Nephron (organoid): Measurements from ENCODE around the gene CEP78.

Experiments used
- H3K27ac Mint-ChIP-seq, 3 experiments: 2 replicates each; pipeline ENCODE4 v1.8.0; 2020; ENCODE audit warnings: mixed read lengths in 3 of 3, mild to moderate bottlenecking in 2 of 3, moderate library complexity in 1 of 3
- H3K27me3 Mint-ChIP-seq: 2 replicates; pipeline ENCODE4 v1.8.0; 2021; ENCODE audit warnings: low read depth, mild to moderate bottlenecking, moderate library complexity, mixed read lengths
- H3K36me3 Mint-ChIP-seq: 2 replicates; pipeline ENCODE4 v1.8.0; 2020; ENCODE audit warnings: low read depth, mixed read lengths
- H3K4me1 Mint-ChIP-seq: 2 replicates; pipeline ENCODE4 v1.8.0; 2020; ENCODE audit warnings: mixed read lengths
- H3K4me3 Mint-ChIP-seq, 3 experiments: 2 replicates each; pipeline ENCODE4 v1.8.0; 2020; ENCODE audit warnings: mild to moderate bottlenecking in 3 of 3, mixed read lengths in 3 of 3, moderate library complexity in 2 of 3
- H3K9me3 Mint-ChIP-seq: 2 replicates; pipeline ENCODE4 v1.8.0; 2020; ENCODE audit warnings: mixed read lengths
- TF ChIP-seq, protein P1 (sequence below), 3 experiments: fragments of 200-600 bp; sonication (generic); IDR thresholded peaks; one replicate each; pipeline ENCODE4 v1.5.0; 2021; ENCODE audit warnings: antibody characterized with exemption in 3 of 3; ENCODE audit not compliant: unreplicated experiment in 3 of 3

Gene CEP78

GRCh38 chr9:78291240-78291925 lies 55.5 kb downstream of the CEP78 start:
- Mint-ChIP-seq H3K4me3 (peak overlapping the region in 1 of 3 experiments; percentile 6), H3K9me3 (no peaks in the 10 kb centered on the region), H3K4me1 (peaks cover 64% of the 10 kb centered on the region), H3K36me3 (no peaks in the 10 kb centered on the region), H3K27me3 (no peaks in the 10 kb centered on the region), H3K27ac (peak overlapping the region; percentile 57 to 75 (median 71))
- TF ChIP-seq, protein P1, sequence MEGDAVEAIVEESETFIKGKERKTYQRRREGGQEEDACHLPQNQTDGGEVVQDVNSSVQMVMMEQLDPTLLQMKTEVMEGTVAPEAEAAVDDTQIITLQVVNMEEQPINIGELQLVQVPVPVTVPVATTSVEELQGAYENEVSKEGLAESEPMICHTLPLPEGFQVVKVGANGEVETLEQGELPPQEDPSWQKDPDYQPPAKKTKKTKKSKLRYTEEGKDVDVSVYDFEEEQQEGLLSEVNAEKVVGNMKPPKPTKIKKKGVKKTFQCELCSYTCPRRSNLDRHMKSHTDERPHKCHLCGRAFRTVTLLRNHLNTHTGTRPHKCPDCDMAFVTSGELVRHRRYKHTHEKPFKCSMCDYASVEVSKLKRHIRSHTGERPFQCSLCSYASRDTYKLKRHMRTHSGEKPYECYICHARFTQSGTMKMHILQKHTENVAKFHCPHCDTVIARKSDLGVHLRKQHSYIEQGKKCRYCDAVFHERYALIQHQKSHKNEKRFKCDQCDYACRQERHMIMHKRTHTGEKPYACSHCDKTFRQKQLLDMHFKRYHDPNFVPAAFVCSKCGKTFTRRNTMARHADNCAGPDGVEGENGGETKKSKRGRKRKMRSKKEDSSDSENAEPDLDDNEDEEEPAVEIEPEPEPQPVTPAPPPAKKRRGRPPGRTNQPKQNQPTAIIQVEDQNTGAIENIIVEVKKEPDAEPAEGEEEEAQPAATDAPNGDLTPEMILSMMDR (IDR thresholded peaks at IDR 0.05; ENCODE audit: unreplicated experiment in 3 of 3), result no peak

GRCh38 chr9:78292026-78292425 lies 56.2 kb downstream of the CEP78 start:
- H3K4me1 Mint-ChIP-seq, result peaks cover 61% of the 10 kb centered on the region
- H3K27me3 Mint-ChIP-seq, result no peaks in the 10 kb centered on the region
- H3K36me3 Mint-ChIP-seq, result no peaks in the 10 kb centered on the region
- no peaks in the 10 kb centered on the region for H3K9me3 Mint-ChIP-seq
- H3K27ac Mint-ChIP-seq, result peak overlapping the region; percentile 57 to 75 (median 71)
- TF ChIP-seq, protein P1 (IDR thresholded peaks at IDR 0.05; ENCODE audit: unreplicated experiment in 3 of 3), result no peak
- H3K4me3 Mint-ChIP-seq, result peak overlapping the region in 1 of 3 experiments; percentile 17

DNA sequence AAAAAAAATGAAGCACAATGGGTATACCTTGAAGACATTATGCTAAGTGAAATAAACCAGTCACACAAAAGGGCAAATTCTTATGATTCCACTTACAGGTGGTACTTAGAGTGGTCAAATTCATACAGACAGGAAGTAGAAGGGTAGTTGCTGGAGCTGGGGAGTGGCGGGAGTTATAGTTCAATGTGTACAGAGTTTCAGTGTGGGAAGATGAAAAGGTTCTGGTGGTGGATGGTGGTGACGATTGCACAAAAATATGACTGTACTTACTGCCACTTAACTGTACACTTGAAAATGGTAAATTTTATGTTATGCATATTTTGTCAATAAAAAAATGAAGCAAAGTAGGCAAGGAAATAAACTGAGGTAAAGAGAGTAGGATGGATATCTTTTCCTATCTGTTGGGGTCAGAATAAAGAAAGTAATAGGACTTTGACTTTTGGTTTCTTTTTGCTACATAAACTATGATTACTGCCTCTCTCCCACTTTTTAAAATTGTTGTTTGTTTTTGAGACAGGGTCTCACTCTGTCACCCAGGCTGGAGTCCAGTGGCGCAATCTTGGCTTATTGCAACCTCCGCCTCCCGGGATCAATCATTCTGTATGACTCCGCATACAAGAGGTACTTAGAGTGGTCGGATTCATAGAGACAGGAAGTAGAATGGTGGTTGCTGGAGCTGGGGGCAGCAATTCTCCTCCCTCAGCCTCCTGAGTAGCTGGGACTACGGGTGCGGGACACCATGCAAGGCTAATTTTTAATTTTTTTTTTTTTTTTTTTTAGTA lies 57.0 kb downstream of the CEP78 start:
- Mint-ChIP-seq H3K36me3 (no peaks in the 10 kb centered on the region), H3K4me3 (no peak overlapping the region), H3K27ac (peak overlapping the region in 2 of 3 experiments; percentile 4 to 32), H3K4me1 (peaks cover 64% of the 10 kb centered on the region), H3K9me3 (no peaks in the 10 kb centered on the region), H3K27me3 (peaks cover 3% of the 10 kb centered on the region)
- TF ChIP-seq, protein P1 (IDR thresholded peaks at IDR 0.05; ENCODE audit: unreplicated experiment in 3 of 3), result no peak

- TF ChIP-seq, protein P1 (IDR thresholded peaks at IDR 0.05; ENCODE audit: unreplicated experiment in 3 of 3), result no peak
- H3K4me3 Mint-ChIP-seq, result peak overlapping the region; percentile 37 to 51 (median 43)
- H3K36me3 Mint-ChIP-seq, result no peaks in the 10 kb centered on the region
- H3K9me3 Mint-ChIP-seq, result no peaks in the 10 kb centered on the region
- H3K4me1 Mint-ChIP-seq, result peaks cover 70% of the 10 kb centered on the region
- H3K27me3 Mint-ChIP-seq, result peaks cover 7% of the 10 kb centered on the region
- peak overlapping the region in 1 of 3 experiments; percentile 43 for H3K27ac Mint-ChIP-seq
Observed at GRCh38 chr9:78294290-78295176, 58.7 kb downstream of the CEP78 start.

DNA sequence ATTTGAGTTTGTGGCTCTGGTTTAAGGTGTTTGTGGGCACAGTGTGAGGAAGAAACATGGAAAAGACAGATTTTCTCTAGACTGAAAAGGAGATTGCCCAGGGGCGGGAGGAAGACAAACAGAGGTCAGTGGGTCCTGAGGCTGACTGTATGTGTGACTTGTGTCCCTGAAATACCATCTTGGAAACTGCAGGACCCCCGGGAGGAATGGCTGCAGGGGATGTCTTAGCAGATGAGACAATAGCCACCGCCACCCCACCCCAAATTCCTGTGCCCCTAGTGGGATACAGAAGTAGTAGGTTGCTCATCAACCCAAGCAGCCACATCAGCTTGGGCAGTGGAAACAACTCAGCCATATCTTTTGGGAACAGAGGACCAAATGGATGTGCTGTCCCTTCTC lies 59.3 kb downstream of the CEP78 start:
- H3K27me3 Mint-ChIP-seq, result peaks cover 7% of the 10 kb centered on the region
- H3K9me3 Mint-ChIP-seq, result no peaks in the 10 kb centered on the region
- TF ChIP-seq, protein P1 (IDR thresholded peaks at IDR 0.05; ENCODE audit: unreplicated experiment in 3 of 3), result no peak
- peak overlapping the region; percentile 89 to 94 (median 90) for H3K27ac Mint-ChIP-seq
- peaks cover 66% of the 10 kb centered on the region for H3K4me1 Mint-ChIP-seq
- peaks cover 4% of the 10 kb centered on the region for H3K36me3 Mint-ChIP-seq
- peak overlapping the region; percentile 43 to 94 (median 51) for H3K4me3 Mint-ChIP-seq
